ENCODE measurements around the gene RUBCN.
"Not testable (repeated sequence)": the region's sequence is repeated elsewhere in the genome, so short reads cannot be mapped to it uniquely, and the experiment has no call there.

Gene RUBCN

DNA sequence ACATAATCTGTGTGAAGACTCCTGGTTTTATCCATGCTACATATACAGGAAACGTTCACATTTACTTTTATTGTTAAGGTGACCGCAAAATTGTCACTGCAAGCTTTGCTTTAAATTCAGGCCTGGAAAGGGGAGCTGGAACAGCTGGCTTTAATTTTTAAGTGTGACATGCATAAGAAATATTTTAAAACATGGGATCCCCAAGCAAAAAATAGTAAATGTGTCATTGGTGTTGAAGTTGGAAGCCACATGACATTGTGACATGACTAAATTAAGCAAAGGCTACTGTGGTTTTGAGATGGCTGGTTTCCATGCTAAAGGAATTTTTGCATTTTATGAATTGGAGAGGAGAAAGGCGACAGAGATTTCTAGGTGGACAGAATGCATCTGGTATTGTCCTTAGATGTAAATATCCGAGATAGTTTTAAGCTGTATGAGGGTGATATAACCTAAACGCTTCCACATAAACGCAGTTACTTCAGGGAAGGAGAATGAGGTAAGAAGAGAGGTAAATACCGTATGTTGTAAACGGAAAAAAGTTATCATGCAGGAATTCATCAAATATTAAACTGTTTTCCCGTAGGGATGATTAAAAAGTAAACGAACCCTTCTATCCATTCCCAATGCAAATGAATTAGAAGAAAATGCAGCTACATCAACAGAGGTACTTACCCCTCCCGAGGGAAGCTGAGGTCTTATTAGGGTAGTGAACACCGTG is 12.1 kb upstream of the RUBCN start:
- H3K27ac Mint-ChIP-seq = peak overlapping the region; percentile 91
- no peak for DNase-seq
- H3K27me3 Mint-ChIP-seq = peaks cover 14% of the 10 kb centered on the region
- H3K4me1 Mint-ChIP-seq = peaks cover 32% of the 10 kb centered on the region
- peak overlapping the region; percentile 84 for H3K4me3 Mint-ChIP-seq
- H3K36me3 Mint-ChIP-seq = peaks cover 2% of the 10 kb centered on the region
- no peaks in the 10 kb centered on the region for H3K9me3 Mint-ChIP-seq
- CTCF ChIA-PET = interaction anchor here (0.7 to 1.2 kb wide), 3 partner anchors 10 to 53 kb away, joined by 3 to 4 read pairs (median 3); no protein-coding TSS in a partner anchor

- CTCF ChIA-PET = no interaction called here
- DNase-seq = no peak
- H3K27me3 Mint-ChIP-seq = peaks cover 18% of the 10 kb centered on the region
- no peak overlapping the region for H3K27ac Mint-ChIP-seq
- no peak overlapping the region for H3K4me3 Mint-ChIP-seq
- H3K4me1 Mint-ChIP-seq = peaks cover 19% of the 10 kb centered on the region
- no peaks in the 10 kb centered on the region for H3K36me3 Mint-ChIP-seq
- no peaks in the 10 kb centered on the region for H3K9me3 Mint-ChIP-seq
Measured at GRCh38 chr3:197746801-197747237, 10.1 kb upstream of the RUBCN start.

DNA sequence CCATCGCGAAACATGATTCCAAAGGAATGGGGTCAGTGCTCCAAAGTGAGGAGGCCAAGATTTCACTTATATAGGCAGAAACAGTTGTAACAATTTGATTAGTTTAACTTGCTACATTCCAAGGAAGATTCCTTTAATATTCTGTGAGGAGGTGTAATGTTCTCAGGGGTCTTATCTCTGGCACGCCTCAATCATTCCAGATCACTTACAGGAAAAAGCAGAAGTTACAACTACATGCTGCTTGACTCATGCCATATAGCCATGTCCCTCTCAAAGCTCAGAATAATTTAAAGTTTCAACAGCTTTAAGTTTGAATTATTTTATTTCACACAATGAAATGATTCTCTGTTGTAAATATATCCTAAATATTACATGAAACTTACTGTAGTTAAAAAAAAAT is 9.5 kb upstream of the RUBCN start:
- Mint-ChIP-seq H3K27ac (no peak overlapping the region), H3K4me3 (no peak overlapping the region), H3K4me1 (peaks cover 14% of the 10 kb centered on the region), H3K36me3 (no peaks in the 10 kb centered on the region), H3K9me3 (no peaks in the 10 kb centered on the region), H3K27me3 (peaks cover 18% of the 10 kb centered on the region)
- DNase-seq = no peak
- CTCF ChIA-PET = no interaction called here

DNA sequence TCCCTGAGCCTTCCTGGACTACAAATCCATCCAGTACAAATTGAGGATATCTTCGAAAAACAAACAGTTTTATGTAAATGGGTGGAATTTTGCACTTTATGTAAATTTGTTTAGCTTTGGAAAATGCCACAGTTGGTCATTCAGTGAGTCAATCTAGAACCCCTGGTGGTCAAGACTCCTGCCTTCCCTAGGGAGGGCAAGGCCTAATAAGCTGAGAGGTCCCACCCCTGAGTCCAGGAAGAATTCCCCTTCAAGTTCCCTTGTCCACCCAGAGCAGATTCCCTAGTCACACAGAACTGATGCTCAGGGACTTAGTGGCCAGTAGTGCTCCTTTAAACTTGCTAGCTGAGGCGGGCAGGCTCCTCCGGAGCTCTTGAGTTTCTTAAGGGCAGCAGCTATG is 6.1 kb upstream of the RUBCN start:
- CTCF ChIA-PET = no interaction called here

GRCh38 chr3:197737749-197738462 is 1.2 kb upstream of the RUBCN start:
- H3K4me3 Mint-ChIP-seq = peak overlapping the region; percentile 93
- DNase-seq = no peak
- peaks cover 37% of the 10 kb centered on the region for H3K4me1 Mint-ChIP-seq
- peaks cover 11% of the 10 kb centered on the region for H3K27me3 Mint-ChIP-seq
- CTCF ChIA-PET = no interaction called here
- H3K27ac Mint-ChIP-seq = no peak overlapping the region
- peaks cover 5% of the 10 kb centered on the region for H3K36me3 Mint-ChIP-seq
- H3K9me3 Mint-ChIP-seq = no peaks in the 10 kb centered on the region

More for the DNA sequence above, 6.1 kb upstream of the RUBCN start:
- no peaks in the 10 kb centered on the region for H3K36me3 Mint-ChIP-seq
- H3K9me3 Mint-ChIP-seq = no peaks in the 10 kb centered on the region
- peaks cover 25% of the 10 kb centered on the region for H3K27me3 Mint-ChIP-seq
- no peak overlapping the region for H3K27ac Mint-ChIP-seq
- no peak overlapping the region for H3K4me3 Mint-ChIP-seq
- DNase-seq = no peak
- H3K4me1 Mint-ChIP-seq = peaks cover 5% of the 10 kb centered on the region

GRCh38 chr3:197737319-197737649 is 580 bp upstream of the RUBCN start:
- CTCF ChIA-PET = no interaction called here
- H3K9me3 Mint-ChIP-seq = no peaks in the 10 kb centered on the region
- peaks cover 37% of the 10 kb centered on the region for H3K4me1 Mint-ChIP-seq
- H3K27ac Mint-ChIP-seq = peak overlapping the region; percentile 75
- H3K36me3 Mint-ChIP-seq = peaks cover 5% of the 10 kb centered on the region
- peaks cover 11% of the 10 kb centered on the region for H3K27me3 Mint-ChIP-seq
- DNase-seq = no peak
- H3K4me3 Mint-ChIP-seq = peak overlapping the region; percentile 93

GRCh38 chr3:197736010-197736490 is 654 bp downstream of the RUBCN start:
- CTCF ChIA-PET = no interaction called here
- peak overlapping the region; percentile 93 for H3K4me3 Mint-ChIP-seq
- peaks cover 8% of the 10 kb centered on the region for H3K36me3 Mint-ChIP-seq
- H3K27me3 Mint-ChIP-seq = peaks cover 11% of the 10 kb centered on the region
- H3K27ac Mint-ChIP-seq = peak overlapping the region; percentile 94
- no peaks in the 10 kb centered on the region for H3K9me3 Mint-ChIP-seq
- peak; percentile 64 for DNase-seq
- peaks cover 42% of the 10 kb centered on the region for H3K4me1 Mint-ChIP-seq

DNA sequence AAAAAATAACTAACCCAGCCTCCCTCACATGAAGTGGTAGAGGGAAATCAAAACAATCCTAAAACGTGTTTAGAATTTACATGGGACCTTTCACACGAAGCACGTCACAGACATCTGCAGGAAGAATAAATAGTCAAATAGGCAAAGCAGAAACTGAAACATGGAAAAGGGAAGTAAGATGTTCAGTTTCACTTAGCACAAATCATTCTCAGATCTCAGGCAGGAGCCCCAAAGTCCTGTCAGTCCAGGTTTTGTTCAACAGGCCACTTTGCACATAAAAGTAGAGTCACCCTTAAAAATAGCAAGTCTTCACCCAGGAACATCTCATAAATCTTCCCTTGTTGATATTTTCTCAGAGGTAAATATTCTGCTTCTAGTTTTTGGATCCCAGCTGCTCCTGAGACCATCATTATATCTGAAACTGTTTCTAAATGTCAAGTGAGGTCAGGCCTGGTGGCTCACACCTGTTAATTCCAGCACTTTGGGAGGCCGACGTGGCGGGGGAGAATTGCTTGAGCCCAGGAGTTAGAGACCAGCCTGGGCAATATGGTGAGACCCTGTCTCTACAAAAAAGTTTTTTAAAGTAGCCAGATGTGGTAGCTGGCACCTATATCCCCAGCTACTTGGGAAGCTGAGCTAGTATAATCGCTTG is 1.9 kb downstream of the RUBCN start:
- no peaks in the 10 kb centered on the region for H3K9me3 Mint-ChIP-seq
- peaks cover 51% of the 10 kb centered on the region for H3K4me1 Mint-ChIP-seq
- CTCF ChIA-PET = no interaction called here
- no peak for DNase-seq
- H3K27ac Mint-ChIP-seq = no peak overlapping the region
- peaks cover 14% of the 10 kb centered on the region for H3K36me3 Mint-ChIP-seq
- peaks cover 10% of the 10 kb centered on the region for H3K27me3 Mint-ChIP-seq
- peak overlapping the region; percentile 47 for H3K4me3 Mint-ChIP-seq

DNA sequence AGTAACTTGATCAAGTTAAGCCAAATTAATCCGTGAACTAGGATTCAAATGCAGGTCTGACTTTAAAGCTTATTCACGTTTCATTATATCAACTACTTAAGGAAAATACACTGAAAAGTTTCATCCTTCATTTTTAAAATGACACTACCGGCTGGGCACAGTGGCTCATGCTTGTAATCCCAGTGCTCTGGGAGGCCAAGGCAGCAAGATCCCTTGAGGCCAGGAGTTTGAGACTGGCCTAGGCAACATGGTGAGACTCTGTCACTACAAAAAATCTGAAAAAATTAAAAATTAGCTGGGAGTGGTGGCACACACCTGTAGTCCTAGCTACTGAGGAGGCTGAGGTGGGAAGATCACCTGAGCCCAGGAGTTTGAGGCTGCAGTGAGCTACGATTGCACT is 3.7 kb downstream of the RUBCN start:
- CTCF ChIA-PET = no interaction called here
- Mint-ChIP-seq H3K27me3 (no peaks in the 10 kb centered on the region), H3K36me3 (peaks cover 18% of the 10 kb centered on the region), H3K4me3 (no peak overlapping the region), H3K9me3 (no peaks in the 10 kb centered on the region), H3K27ac (no peak overlapping the region), H3K4me1 (peaks cover 55% of the 10 kb centered on the region)
- DNase-seq = no peak

DNA sequence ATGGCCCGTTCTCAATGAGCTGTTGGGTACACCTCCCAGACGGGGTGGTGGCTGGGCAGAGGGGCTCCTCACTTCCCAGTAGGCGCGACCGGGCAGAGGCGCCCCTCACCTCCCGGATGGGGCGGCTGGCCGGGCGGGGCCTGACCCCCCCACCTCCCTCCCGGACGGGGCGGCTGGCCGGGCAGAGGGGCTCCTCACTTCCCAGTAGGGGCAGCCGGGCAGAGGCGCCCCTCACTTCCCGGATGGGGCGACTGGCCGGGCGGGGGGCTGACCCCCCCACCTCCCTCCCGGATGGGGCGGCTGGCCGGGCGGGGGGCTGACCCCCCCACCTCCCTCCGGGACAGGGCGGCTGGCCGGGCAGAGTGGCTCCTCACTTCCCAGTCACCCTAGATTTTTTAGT is 5.2 kb downstream of the RUBCN start:
- CTCF ChIA-PET, DNase-seq, H3K4me3 Mint-ChIP-seq, H3K27me3 Mint-ChIP-seq, H3K27ac Mint-ChIP-seq, H3K9me3 Mint-ChIP-seq: not testable (repeated sequence)
- Mint-ChIP-seq H3K4me1 (peaks cover 45% of the 10 kb centered on the region), H3K36me3 (peaks cover 18% of the 10 kb centered on the region)

DNA sequence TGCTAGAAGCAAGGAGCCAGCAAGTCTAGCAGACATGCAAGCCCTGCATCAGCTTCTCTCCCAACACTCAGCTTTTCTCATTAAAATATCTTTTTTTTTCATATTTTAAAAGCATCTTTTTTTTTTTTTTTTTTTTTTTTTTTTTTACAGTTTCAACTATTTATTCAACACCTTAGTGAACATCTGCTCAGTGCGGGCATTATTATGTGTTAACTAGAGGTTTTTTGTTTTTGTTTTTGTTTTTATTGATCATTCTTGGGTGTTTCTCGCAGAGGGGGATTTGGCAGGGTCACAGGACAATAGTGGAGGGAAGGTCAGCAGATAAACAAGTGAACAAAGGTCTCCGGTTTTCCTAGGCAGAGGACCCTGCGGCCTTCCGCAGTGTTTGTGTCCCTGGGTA is 5.9 kb downstream of the RUBCN start:
- not testable (repeated sequence) for H3K27me3 Mint-ChIP-seq, H3K4me3 Mint-ChIP-seq, H3K9me3 Mint-ChIP-seq, H3K27ac Mint-ChIP-seq, DNase-seq
- Mint-ChIP-seq H3K4me1 (peaks cover 40% of the 10 kb centered on the region), H3K36me3 (peaks cover 15% of the 10 kb centered on the region)
- CTCF ChIA-PET = interaction anchor here (0.6 kb wide), 1 partner anchor 70 kb away, joined by 3 read pairs; no protein-coding TSS in a partner anchor

DNA sequence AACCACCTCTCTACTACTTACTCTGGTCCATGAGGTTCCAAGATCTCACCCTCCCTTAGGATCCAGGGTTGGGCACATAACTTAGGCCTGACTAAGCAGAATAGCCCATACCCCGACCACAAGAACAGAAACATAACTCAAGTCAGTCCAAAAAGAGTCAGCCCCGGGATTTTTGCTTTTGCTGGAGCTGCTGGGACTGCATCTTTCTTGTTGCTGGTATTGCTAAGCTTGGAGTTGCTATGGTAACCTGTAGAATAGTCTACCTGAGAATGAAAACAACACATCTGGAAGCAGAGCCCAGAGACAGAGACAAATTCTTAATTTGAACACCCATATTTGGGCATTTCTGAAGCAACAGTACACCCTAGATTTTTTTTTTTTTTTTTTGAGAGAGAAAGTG is 6.5 kb downstream of the RUBCN start:
- Mint-ChIP-seq H3K27me3 (no peaks in the 10 kb centered on the region), H3K4me3 (no peak overlapping the region), H3K27ac (no peak overlapping the region), H3K9me3 (no peaks in the 10 kb centered on the region), H3K4me1 (peaks cover 35% of the 10 kb centered on the region), H3K36me3 (peaks cover 15% of the 10 kb centered on the region)
- no peak for DNase-seq
- CTCF ChIA-PET = interaction anchor here (0.6 kb wide), 1 partner anchor 71 kb away, joined by 3 read pairs; no protein-coding TSS in a partner anchor

DNA sequence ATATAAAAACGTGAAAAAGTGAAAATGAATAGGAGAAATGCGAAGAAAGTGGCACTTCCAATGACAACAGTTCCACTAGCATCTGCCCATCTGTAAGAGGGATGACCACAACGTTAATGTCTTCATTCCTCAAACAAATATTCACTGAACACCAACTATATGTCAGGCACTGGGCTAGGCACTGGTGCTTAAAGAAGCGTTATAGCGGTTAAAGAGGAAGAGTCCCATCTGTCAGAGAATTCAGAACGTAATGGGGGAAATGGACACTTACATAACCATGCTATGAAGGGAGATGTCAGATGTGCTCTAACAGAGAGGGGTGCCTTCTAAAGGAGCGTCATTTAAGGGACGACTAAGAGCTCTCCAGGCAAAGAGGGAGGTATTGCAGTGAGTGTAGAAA is 8.2 kb downstream of the RUBCN start:
- Mint-ChIP-seq H3K36me3 (peaks cover 14% of the 10 kb centered on the region), H3K4me3 (no peak overlapping the region), H3K9me3 (no peaks in the 10 kb centered on the region), H3K4me1 (peaks cover 24% of the 10 kb centered on the region), H3K27me3 (no peaks in the 10 kb centered on the region), H3K27ac (no peak overlapping the region)
- no peak for DNase-seq
- CTCF ChIA-PET = interaction anchor here (0.9 kb wide), 1 partner anchor 30 kb away, joined by 3 read pairs; no protein-coding TSS in a partner anchor

GRCh38 chr3:197727878-197728277 is 8.8 kb downstream of the RUBCN start:
- Mint-ChIP-seq H3K4me1 (peaks cover 23% of the 10 kb centered on the region), H3K36me3 (peaks cover 14% of the 10 kb centered on the region)
- CTCF ChIA-PET, H3K4me3 Mint-ChIP-seq, DNase-seq, H3K9me3 Mint-ChIP-seq, H3K27ac Mint-ChIP-seq, H3K27me3 Mint-ChIP-seq: not testable (repeated sequence)

Data from activated naive CD4-positive, alpha-beta T cell treated with anti-CD3 and anti-CD28 coated beads, Interleukin-2, amount 10 ng/mL, durations not matched to agents 7 days and 5 days (primary cell).